Measurements from ENCODE around the gene SDHB.

Gene SDHB

GRCh38 chr1:17045634-17046333, 8.0 kb downstream of the SDHB start:
- DNase-seq (ENCODE audit: low read depth, low spot score): no peak

- DNase-seq (ENCODE audit: low read depth, low spot score): no peak
Observed at GRCh38 chr1:17045150-17045549, 8.7 kb downstream of the SDHB start.

- DNase-seq (ENCODE audit: low read depth, low spot score): no peak
Observed at GRCh38 chr1:17043676-17044075, 10.2 kb downstream of the SDHB start.

GRCh38 chr1:17040135-17040534, 13.7 kb downstream of the SDHB start:
- DNase-seq (ENCODE audit: low read depth, low spot score): no peak

- DNase-seq (ENCODE audit: low read depth, low spot score): no peak
Observed at GRCh38 chr1:17039522-17039921, 14.3 kb downstream of the SDHB start.

GRCh38 chr1:17033481-17033880, 20.4 kb downstream of the SDHB start:
- DNase-seq (ENCODE audit: low read depth, low spot score): no peak

GRCh38 chr1:17032741-17033140, 21.1 kb downstream of the SDHB start:
- no peak for DNase-seq (ENCODE audit: low read depth, low spot score)

GRCh38 chr1:17031436-17031835, 22.4 kb downstream of the SDHB start:
- no peak for DNase-seq (ENCODE audit: low read depth, low spot score)

- DNase-seq (ENCODE audit: low read depth, low spot score): no peak
Observed at GRCh38 chr1:17030206-17030605, 23.6 kb downstream of the SDHB start.

- no peak for DNase-seq (ENCODE audit: low read depth, low spot score)
Observed at GRCh38 chr1:17028662-17029188, 25.1 kb downstream of the SDHB start.

GRCh38 chr1:17027900-17028299, 25.9 kb downstream of the SDHB start:
- no peak for DNase-seq (ENCODE audit: low read depth, low spot score)

GRCh38 chr1:17027403-17027802, 26.4 kb downstream of the SDHB start:
- DNase-seq (ENCODE audit: low read depth, low spot score): no peak

- DNase-seq (ENCODE audit: low read depth, low spot score): no peak
Observed at GRCh38 chr1:17024721-17025120, 29.1 kb downstream of the SDHB start.

- no peak for DNase-seq (ENCODE audit: low read depth, low spot score)
Observed at GRCh38 chr1:17023573-17023972, 30.3 kb downstream of the SDHB start.

- DNase-seq (ENCODE audit: low read depth, low spot score): no peak
Observed at GRCh38 chr1:17023102-17023501, 30.7 kb downstream of the SDHB start.

GRCh38 chr1:17021896-17022295, 31.9 kb downstream of the SDHB start:
- DNase-seq (ENCODE audit: low read depth, low spot score): no peak

GRCh38 chr1:17020502-17020901, 33.3 kb downstream of the SDHB start:
- no peak for DNase-seq (ENCODE audit: low read depth, low spot score)

- no peak for DNase-seq (ENCODE audit: low read depth, low spot score)
Observed at GRCh38 chr1:17018849-17019248, 35.0 kb downstream of the SDHB start.

GRCh38 chr1:17017435-17017834, 36.4 kb downstream of the SDHB start:
- DNase-seq (ENCODE audit: low read depth, low spot score): no peak

GRCh38 chr1:17016317-17016661, 37.5 kb downstream of the SDHB start:
- no peak for DNase-seq (ENCODE audit: low read depth, low spot score)

GRCh38 chr1:17014671-17015567, 38.9 kb downstream of the SDHB start:
- DNase-seq (ENCODE audit: low read depth, low spot score): no peak

- no peak for DNase-seq (ENCODE audit: low read depth, low spot score)
Observed at GRCh38 chr1:17013491-17014320, 40.1 kb downstream of the SDHB start.

All from activated naive CD8-positive, alpha-beta T cell treated with anti-CD3 and anti-CD28 coated beads, Interleukin-2, amount 50 U/mL, for 16 hours (primary cell).